GM12891 (cell line): ENCODE data around the gene ABCG1.

ENCODE experiments used
- POLR2A ChIP-seq: IDR thresholded peaks from 2 replicates; pipeline ENCODE4 v1.6.1; 2011; ENCODE audit warnings: low read depth, low read length, control low read depth
- POLR2AphosphoS5 ChIP-seq: IDR thresholded peaks from 2 replicates; pipeline ENCODE4 v1.6.1; 2011; ENCODE audit warnings: low read depth, low read length, control low read depth
- TAF1 ChIP-seq: IDR thresholded peaks from 2 replicates; pipeline ENCODE4 v1.6.1; 2011; ENCODE audit warnings: low read depth, low read length, control low read depth

DNA sequence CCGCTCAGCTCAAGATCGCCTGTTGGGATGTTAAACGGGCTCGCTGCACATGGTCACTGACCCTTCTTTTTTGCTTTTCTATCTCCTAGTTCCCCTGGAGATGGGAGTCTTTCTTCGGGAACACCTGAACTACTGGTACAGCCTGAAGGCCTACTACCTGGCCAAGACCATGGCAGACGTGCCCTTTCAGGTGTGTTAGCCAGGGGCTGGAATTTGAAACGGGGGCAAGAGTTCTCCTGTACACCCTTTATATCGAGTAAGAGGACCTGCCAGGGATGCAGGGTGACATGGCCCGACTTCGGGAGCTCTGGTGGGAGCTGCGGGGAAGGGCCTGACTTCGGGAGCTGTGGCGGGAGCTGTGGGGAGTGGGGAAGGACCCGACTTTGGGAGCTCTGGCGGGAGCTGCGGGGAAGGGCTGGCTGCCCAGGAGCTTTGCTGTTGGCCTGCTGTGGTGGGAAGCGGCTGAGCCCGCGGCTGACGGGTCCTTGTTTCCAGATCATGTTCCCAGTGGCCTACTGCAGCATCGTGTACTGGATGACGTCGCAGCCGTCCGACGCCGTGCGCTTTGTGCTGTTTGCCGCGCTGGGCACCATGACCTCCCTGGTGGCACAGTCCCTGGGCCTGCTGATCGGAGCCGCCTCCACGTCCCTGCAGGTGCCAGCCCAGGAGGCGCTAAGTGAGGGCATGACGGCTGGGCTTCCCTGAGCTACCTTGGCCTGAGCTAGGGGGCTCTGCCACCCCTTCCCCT is 72.2 kb downstream of the ABCG1 start:
- TF ChIP-seq POLR2A (no peak), POLR2AphosphoS5 (no peak), TAF1 (no peak)
